Activated CD4-positive, CD25-positive, alpha-beta regulatory T cell treated with anti-CD3 and anti-CD28 coated beads, Interleukin-2, amount 50 U/mL, for 16 hours (primary cell): ENCODE data around the gene TSPAN3.

Source experiments
- DNase-seq: peaks from one replicate; pipeline ENCODE4 v3.0.0-alpha.2; 2020; ENCODE audit warnings: low read depth, low spot score

TSPAN3 gene

DNA sequence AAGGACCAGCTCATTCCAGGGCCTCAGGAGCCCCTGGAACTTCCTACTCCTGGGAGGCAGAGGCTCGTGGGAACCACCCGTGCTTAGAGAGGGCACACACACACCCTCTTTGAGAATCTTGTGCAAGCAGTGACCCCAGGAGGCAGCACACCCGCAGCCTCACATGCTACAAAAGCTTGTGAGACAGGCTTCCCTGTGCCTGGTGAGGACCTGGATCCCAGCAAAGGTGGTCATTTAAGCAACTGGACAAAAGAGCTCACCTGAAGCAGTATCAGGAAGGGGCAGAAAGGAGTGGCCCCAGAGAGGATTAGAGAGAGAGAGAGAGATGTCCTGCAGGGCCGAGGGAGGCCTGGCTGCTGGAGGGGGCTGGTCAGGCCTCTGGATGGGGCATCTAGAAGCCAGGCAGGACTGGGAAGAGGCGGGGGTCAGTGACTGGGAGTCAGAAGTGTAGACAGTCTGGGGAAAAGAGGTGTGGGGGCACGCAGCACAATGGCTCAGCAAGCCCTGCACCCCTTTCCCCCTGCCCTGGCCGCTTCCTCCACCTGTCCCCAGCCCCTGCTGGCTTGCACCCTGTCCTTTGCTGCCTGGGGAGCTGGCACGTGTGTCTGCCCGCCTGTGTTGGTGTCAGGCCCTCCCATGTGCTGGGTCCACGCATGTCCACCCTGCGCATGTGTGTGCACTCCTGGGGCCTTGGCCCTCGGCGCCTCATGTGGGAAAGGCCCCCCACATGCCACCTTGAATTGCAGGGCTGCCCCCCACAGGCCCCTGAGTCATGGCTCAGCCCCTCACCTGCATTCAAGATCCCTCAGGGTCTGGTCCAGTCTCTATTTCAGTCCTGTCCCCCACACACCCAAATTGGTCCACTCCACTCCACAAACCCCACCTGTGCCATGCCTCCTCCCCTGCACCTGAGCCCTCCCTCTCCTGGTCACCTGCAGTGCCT is 36.9 kb downstream of the TSPAN3 start:
- DNase-seq, result no peak

DNA sequence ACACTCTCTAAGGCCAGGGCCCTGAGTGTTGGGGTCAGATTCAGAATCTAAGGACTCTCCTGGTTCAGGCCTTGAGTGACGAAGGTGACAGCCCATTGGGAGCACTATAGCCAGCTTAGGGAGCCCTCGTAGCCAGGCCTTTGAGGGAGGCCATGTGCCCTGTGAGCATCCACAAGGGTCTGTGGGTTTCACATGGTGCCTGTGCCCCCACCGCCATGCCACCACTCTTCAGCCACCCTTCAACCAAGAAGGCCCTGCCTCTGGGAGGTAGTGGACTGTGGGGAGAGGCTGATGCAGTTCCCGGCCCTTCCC is 37.5 kb downstream of the TSPAN3 start:
- no peak for DNase-seq

DNA sequence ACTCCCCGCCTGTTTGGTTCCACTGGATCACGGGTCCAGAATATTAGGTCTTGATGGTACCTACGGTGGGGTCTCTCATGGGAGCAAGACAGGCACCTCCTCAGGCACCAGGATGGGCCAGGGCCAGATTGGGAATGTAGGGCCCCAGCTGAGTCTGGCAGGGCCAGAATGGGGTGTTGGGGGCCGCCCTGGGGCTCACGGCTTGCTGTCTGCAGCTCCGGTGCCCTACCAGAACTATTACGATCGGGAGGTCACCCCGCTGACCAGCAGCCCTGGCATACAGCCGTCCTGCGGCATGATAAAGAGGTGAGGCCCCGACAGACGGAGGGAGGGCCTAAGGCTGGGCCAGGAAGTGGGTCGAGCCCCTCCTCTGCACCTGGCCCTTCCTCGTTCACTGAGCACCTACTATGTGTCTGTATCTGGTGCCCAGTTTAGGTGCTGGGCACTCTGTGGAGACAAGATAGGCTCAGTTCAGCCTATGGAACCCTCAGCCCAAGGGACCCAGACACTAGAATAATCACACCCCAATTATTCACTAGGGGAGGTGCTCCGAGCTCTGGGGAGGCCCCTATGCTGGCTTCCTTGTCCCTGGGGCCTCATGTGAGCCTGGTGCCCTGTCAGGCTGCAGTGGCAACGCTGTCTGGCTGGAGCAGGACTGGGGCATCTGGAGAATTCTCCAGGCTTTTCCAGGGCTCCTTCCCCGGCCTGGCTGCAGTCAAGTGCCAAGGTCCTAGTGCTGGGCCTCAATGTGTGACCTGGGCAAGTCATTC is 38.1 kb downstream of the TSPAN3 start:
- DNase-seq, result no peak

DNA sequence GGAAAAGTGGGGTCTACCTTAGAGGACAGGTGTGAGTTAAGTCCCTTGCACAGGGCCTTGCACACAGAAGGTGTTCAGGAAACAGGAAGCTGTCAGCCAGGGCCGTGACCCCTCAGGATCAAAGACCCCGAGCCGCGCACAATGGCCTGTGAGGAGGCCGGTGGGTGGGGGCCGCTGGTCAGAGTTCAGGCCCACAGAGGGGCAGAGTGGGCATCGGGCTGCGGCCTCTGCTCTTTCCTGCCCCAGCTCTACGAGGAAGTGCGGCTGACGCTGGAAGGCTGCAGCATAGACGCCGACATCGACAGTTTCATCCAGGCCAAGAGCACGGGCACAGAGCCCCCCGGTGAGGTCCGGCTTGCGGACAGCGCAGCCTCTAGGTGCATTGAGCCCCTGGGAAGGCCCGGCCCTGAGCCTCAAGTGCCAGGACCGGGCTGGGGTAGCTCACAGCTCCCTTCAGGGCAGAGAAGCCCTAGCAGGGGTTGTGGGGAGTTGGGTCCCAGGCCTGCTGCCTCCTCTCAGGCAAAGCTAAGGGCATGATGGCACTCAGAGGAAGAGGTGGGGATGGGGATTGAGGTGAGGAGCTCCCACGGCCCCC is 38.8 kb downstream of the TSPAN3 start:
- no peak for DNase-seq

DNA sequence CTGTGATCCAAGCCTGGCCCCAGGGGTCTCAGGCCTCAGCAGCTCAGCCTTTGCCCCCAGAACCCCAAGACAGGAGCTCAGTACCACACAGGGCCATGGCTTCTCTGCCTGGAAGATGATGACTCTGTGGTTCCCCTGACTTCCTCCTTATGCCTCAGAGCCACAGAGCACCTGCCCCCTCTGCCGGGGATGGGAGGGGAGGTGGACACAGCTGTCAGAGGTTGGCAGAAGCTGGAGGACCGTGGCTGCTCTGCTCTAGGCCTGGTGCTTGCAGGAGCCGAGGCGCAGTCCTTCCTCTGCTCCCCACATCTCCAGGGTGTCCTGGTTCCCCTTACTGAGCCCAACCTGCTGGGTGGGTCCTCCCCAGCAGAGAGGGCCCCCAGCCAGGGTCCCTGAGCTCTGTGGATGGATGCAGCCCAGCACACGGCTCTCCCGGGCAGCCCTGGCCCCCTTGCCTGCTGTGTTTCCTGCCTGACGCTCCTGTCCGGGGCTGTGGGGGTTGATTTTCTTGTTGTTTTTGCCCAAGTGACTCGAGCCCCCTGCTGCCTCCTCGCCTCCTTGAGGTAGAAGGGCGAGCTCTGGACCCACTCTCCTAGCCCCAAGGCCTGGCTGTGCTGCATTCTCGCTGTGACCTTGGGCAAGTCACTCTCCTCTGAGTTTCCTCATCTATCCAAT is 39.4 kb downstream of the TSPAN3 start:
- no peak for DNase-seq

DNA sequence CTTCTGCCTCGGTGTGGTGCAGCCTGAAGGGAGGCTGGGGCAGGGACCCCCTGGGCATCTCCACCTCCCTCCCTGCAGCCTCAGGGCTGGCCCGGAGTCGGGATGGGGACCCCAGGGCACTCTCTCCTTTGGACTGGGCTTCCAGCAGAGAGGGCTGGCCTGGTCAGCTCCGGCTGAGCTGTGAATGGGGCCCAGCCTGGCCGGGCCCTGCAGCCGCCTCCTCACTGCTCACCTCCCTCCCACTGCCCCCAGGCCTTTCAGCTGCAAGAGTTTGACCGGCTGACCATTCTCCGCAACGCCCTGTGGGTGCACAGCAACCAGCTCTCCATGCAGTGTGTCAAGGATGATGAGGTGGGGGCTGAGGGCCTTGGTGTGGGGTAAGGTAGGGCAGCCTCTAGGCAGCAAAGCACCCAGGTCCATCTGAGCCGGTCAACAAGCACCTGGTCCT is 40.0 kb downstream of the TSPAN3 start:
- DNase-seq, result no peak

DNA sequence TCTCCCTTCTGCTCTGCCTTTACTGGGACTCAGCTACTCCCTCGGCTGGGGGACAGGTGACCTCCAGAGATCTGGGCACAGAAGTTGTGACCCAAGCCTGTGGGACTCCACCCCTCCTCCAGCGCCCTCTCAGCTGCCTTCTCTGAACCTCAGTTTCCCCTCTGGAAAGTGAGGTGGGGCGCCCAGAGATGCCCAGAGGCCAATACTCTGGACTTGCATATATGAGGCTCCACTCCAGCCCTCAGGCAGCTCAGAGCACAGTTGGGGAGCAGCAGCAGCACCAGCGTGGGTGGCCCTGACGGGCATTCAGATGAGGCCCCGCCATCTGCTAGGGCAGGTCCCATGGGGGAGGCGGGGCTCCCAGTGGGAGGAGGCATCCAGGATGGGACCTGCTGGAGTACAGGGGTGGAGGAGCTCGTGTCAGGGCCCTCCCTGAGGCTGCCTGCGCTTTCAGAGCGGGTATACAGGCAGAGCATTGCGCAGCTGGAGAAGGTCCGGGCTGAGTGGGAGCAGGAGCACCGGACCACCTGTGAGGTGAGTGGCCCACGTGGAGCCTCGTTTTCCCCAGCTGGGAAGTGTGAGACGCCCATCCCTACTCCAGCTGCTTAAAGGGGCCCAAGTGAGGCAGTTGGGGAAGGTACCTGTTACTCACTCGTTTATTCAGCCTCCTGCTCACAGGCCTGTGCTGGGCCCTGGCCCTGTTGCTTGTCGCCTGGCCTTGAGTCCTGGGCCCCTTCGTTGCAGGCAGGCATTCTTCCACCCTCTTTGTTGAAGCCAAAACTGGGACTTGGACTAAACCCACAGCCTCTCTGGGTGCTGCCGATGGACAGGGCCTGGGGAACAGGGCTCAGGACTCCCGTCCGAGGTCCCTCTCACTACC is 40.6 kb downstream of the TSPAN3 start:
- no peak for DNase-seq

DNA sequence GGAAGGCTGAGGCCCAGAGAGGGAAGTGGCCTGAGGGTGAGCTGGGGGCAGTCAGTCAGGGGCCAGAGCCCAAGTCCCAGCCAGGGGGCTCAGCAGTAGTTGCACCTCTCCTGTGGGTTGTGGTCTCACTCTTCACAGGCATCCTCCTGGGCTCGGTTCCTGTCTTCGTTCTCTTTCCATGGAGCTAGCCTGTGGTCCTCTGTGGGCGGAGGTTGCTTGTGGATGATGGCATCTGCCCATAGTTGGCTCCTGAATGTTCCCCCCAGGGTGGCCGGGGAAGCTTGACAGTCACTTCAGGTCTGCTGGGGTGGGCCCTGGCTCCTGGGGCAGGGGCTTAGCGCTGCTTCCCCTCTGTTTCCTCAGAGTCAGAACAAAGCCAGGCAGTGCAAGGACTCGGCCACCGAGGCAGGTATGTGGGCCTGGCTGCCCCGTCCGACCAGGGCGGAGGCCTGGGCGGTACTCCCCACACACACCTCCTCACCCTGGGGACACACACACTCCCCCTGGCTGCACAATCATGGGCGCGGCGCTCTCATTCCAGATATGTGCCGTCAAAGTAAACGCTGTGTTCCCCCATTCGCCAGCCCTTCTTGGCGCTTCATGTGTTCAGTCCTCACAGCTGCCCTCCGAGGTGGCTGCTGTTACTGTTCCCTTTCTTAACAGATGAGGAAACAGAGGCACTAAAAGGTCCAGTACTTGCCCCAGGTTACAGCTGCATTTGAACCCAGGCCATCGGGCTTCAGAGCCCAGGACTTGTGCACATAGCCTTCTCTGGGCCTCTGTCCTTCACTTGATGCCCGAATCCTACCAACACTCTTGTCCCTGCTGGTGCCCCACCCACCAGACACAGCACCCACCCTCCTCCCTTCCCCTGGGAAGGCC is 41.5 kb downstream of the TSPAN3 start:
- DNase-seq, result no peak

DNA sequence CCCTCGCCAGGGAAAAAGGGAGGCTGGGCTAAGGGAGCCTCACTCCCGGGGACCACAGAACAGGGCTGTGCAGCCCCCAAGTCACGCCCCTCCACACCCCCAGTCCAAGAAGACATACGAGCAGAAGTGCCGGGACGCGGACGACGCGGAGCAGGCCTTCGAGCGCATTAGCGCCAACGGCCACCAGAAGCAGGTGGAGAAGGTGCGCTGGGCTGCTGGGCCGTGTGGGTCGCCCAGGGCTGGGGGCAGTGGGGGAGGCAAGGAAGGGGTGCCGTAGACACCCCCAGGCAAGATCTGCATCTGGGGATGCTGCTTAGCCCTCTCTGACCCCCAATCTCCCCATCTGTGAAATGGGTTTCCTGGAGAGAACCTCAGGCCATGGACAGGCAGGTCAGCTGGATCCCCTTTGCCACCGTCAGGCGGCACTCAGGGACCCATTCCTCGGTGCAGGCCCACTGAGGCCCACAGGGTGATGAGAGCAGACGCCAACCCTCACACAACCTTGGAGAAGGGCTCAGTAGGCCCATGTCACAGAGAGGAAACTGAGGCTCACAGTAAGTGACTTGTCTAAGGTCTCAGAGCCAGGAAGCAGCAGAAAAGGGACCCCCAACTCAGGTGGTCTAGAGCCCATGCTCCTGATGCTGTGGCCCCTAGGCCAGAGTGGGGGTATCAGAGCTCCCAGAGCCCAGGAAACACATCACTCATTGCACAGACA is 42.3 kb downstream of the TSPAN3 start:
- no peak for DNase-seq

DNA sequence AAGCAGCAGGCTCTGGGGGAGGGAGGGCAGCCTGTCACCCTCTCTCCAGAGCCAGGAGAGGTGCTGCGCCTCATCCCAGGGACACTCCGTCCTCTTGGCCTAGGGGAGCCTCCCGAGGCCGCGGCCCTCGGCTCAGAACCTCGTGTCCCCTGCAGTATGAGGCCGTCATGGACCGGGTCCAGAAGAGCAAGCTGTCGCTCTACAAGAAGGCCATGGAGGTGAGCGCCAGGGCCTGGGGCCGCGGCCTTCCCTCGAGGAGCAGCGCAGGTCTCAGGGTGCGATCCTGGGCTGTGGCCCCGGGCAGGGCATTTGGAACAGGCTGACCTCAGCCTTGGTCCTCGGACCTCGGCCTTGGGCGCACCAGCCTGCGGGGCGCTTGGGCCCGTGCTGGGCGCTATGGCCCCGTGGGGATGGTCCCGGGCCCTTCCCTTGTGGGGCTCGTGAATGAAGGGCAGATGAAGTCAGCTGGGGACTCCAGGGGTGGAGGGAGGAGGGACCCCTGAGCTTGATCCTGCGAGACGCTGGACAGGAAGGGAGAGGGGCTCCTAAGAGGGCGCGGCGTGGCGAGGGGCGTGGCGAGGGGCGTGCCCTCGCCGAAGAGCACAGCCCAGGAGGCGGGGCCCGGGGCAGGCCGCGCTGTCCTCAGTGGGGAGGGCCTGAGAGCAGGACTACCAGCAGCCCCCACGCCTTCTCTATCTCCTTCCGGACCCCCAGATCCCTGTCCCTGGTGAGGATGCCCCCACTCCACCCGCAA is 43.0 kb downstream of the TSPAN3 start:
- DNase-seq, result no peak

DNA sequence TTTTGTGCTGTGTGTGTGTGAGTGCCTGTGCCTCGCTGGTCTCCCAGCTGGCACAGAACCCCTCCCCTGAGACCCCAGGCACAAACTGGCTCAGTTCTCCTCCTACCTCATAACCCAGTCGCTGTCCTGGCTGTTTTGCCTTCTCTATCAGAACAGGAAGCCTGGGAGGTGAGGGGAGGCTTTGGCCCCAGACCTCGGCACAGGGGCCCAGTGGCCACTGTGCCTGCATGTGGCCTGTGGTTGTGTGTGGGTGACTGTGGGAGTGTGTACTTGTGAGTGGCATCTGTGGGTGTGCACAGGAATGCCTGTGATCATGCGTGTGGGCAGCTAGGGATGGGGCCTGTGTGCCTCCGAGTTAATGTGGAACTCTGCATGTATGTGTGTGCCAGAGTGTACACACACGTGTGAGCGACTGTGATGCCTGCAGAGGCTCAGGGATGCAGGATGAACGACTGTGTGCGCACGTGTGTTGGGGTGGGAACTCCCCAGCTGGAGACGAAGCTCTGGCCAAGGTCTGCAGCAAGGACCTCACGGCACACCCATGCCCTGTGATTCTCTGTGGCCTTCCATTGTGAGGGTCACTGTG is 43.7 kb downstream of the TSPAN3 start:
- DNase-seq, result no peak

DNA sequence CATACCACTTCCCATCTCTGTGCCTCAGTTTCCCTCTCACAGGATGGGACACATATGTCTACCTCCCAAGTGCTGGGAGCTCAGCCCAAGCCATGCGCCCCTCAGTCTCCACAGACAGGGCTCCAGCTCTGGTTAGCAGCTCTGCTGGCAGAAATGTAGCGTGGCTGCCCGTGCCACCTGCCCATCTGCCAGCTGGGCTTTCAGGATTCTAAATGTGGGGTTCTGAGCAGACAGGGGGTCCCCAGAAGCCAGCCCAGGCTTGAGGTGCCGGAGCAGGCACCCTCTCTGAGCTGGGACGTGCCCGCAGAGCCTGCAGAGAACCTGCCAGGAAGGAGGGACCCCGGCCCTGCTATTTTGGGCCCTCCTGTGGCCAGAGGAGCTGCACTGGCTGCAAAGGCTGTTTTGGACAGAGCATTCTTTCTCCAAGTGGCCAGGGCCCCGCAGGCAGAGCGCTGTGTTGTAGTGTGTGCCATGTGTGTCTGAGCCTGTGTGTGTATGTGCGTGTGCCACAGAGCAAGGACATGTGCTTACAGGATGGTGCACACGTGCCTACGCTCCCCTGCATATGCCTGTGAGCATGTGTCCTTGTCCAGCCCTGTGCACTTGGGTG is 44.3 kb downstream of the TSPAN3 start:
- DNase-seq, result no peak

DNA sequence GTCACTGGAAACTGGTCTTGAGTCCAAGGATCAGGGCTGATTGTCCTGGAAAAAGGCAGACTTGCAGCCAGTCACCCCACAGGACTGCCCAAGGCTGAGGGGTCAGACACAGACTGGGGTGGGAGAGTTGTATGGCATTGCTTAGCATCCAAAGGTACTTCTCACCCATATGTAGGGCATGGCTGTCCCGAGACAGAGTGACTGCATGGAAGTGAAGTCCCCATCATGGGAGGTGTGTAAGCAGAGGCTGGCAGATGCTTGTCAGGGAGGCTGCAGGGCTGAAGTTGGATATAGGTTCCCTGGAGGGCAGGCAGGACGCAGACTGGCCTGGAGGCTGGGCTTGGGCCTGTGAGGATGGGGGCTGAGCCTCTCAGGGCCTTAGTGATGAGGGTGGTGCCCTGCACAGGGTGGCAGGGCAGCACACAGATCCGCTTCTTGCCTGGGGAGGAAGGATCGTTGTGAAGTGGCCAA is 44.9 kb downstream of the TSPAN3 start:
- no peak for DNase-seq

DNA sequence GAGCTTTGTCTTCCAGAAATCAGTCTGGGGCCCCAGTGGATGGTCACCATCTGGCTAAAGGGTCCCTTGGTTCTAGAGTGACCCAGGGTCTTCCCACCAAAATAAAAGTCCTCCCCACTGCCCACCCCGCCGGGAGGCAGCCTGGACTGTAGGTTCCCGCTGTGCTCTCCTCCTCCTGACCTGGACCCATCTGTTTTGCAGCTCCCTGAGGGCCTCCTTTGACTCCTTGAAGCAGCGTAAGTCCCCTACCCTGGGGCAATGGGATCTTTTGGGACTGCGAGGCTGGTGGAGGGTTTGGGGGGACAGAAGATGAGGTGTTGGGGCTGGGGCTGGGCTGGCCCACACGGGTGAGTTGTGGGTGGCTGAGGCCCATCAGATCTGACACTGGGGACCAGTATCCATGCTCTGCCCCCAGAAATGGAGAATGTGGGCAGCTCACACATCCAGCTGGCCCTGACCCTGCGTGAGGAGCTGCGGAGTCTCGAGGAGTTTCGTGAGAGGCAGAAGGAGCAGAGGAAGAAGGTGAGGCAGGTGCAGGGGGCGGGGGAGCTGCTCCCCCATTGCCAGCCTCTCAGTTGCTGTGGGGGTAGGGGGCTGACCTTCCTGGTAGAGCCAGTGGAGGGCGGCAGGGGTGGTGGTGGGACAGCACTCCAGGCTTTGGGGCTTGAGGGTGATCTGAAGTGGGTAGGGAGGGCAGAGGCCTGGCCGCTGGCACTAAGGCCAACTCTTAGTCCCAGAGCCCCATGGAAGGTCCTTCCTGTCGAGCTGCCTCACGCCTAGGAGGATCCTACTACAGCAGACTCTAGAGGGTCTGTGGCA is 45.6 kb downstream of the TSPAN3 start:
- no peak for DNase-seq

DNA sequence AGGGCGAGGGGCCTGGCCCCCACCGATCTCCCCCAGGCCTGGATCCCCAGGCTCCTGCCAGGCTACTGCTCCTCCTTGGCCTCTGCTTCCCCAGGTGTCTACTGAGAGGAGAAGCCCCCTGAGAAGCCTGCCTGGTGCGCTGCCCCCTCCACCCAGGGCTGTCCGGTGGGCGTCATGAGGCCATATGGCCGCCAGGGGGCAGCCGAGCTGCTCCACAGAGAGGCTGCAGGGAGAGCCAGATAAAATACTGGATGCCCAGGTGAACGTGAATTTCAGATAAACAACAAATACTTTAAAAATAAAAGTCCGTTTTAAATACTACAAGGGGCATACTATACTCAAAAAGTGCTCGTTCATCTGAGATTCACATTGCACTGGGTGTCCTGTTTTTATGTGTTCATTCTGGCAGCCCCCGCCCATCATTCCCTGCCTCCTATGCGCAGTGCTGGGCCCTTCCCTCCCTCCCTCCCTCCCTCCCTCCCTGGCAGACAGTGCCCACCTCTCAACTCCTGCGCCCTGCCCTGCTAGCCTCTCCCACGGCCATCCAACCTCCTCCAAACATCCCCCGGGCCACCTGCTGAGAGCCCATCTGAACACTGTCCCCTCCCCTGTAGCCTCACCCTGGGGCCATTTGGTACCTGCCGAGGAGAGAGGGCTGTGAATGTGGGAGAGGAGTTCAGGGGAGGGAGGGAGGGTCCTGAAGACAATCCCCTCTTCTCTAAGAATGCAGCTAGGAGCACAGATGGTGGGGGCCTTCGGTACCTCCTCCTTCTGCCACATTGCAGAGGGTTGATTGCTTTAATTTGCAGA is 46.4 kb downstream of the TSPAN3 start:
- peak; percentile 50 for DNase-seq
